Ishikawa (cell line): ENCODE results near the gene LBHD2.

Source experiments
- CEBPB ChIP-seq: IDR thresholded peaks from 2 replicates; pipeline ENCODE4 v1.6.1; 2012
- CREB1 ChIP-seq: IDR thresholded peaks from 2 replicates; pipeline ENCODE4 v1.6.1; 2012; ENCODE audit warnings: low read depth
- EP300 ChIP-seq: IDR thresholded peaks from 2 replicates; pipeline ENCODE4 v1.6.1; 2012; ENCODE audit warnings: borderline replicate concordance
- FOXM1 ChIP-seq: IDR thresholded peaks from 2 replicates; pipeline ENCODE4 v1.6.1; 2012; ENCODE audit warnings: low read depth, borderline replicate concordance
- MAX ChIP-seq: IDR thresholded peaks from 2 replicates; pipeline ENCODE4 v1.6.1; 2012
- RAD21 ChIP-seq: IDR thresholded peaks from 2 replicates; pipeline ENCODE4 v1.6.1; 2012; ENCODE audit warnings: low read depth
- REST ChIP-seq: IDR thresholded peaks from 2 replicates; pipeline ENCODE4 v1.6.1; 2012; ENCODE audit warnings: low read depth, mild to moderate bottlenecking
- TAF1 ChIP-seq: IDR thresholded peaks from 2 replicates; pipeline ENCODE4 v1.6.1; 2012; ENCODE audit warnings: low read depth, mild to moderate bottlenecking
- TEAD4 ChIP-seq: IDR thresholded peaks from 2 replicates; pipeline ENCODE4 v1.6.1; 2012
- USF1 ChIP-seq: IDR thresholded peaks from 2 replicates; pipeline ENCODE4 v1.6.1; 2012
- YY1 ChIP-seq: IDR thresholded peaks from 2 replicates; pipeline ENCODE4 v1.6.1; 2012; ENCODE audit warnings: low read depth
- ZBTB7A ChIP-seq: IDR thresholded peaks from 2 replicates; pipeline ENCODE4 v1.6.1; 2012; ENCODE audit warnings: low read depth

GRCh38 chr14:103102689-103103260, 18.8 kb downstream of the LBHD2 start:
- TF ChIP-seq CEBPB (no peak), USF1 (no peak), EP300 (no peak), REST (no peak), MAX (no peak), YY1 (no peak), FOXM1 (no peak), TAF1 (no peak), TEAD4 (no peak), ZBTB7A (no peak), RAD21 (no peak), CREB1 (no peak)
